Karpas-422 (cell line): ENCODE data around the gene TIAM1. TPM values are rescaled to one million over a fixed set of nuclear protein-coding genes. Genes with fewer than 3 reads are reported as not detected.

ENCODE experiments used
- DNase-seq: peaks from one replicate; pipeline ENCODE4 v3.0.0-alpha.2; 2015
- H2AFZ ChIP-seq: fragments of 200-600 bp; sonication (generic); 2 replicates; pipeline ENCODE4 v1.6.1; 2014; ENCODE audit warnings: antibody characterized with exemption, low read length, mixed read lengths
- H3K27ac ChIP-seq: fragments of 200-600 bp; sonication (generic); 2 replicates; pipeline ENCODE4 v1.5.1; 2014; ENCODE audit warnings: mild to moderate bottlenecking, low read length, moderate library complexity
- H3K27me3 ChIP-seq: fragments of 200-600 bp; sonication (generic); 2 replicates; pipeline ENCODE4 v1.6.1; 2014; ENCODE audit warnings: low read length, mixed read lengths
- H3K36me3 ChIP-seq: fragments of 200-600 bp; sonication (generic); 2 replicates; pipeline ENCODE4 v1.6.1; 2014; ENCODE audit warnings: low read length, mixed read lengths; ENCODE audit not compliant: insufficient read depth
- H3K4me1 ChIP-seq: fragments of 200-600 bp; sonication (generic); 2 replicates; pipeline ENCODE4 v1.6.1; 2014; ENCODE audit warnings: mild to moderate bottlenecking, low read length, mixed read lengths
- H3K4me2 ChIP-seq: fragments of 200-600 bp; sonication (generic); 2 replicates; pipeline ENCODE4 v1.6.1; 2014; ENCODE audit warnings: low read length, low read depth, mild to moderate bottlenecking; ENCODE audit not compliant: poor library complexity, severe bottlenecking
- H3K4me3 ChIP-seq: fragments of 200-600 bp; sonication (generic); 2 replicates; pipeline ENCODE4 v1.5.1; 2014; ENCODE audit warnings: mild to moderate bottlenecking, antibody characterized with exemption, low read length, mixed read lengths
- H3K79me2 ChIP-seq: fragments of 200-600 bp; sonication (generic); 2 replicates; pipeline ENCODE4 v1.6.1; 2014; ENCODE audit warnings: mild to moderate bottlenecking, low read length, mixed read lengths
- H3K9ac ChIP-seq: fragments of 200-600 bp; sonication (generic); 2 replicates; pipeline ENCODE4 v1.6.0; 2014; ENCODE audit warnings: low read length
- H3K9me2 ChIP-seq: fragments of 200-600 bp; sonication (generic), shearing (Covaris generic); replicated peaks from 2 replicates; pipeline ENCODE4 v1.6.0; 2014; ENCODE audit warnings: mild to moderate bottlenecking, low read length, moderate library complexity; ENCODE audit not compliant: insufficient read depth
- H3K9me3 ChIP-seq: fragments of 300-700, 200-600 bp; sonication (generic); 2 replicates; pipeline ENCODE4 v1.6.1; 2014; ENCODE audit warnings: low read length, mixed read lengths
- H4K20me1 ChIP-seq: fragments of 200-600 bp; sonication (generic); 2 replicates; pipeline ENCODE4 v1.6.1; 2014; ENCODE audit warnings: mild to moderate bottlenecking, antibody characterized with exemption, low read length, low read depth; ENCODE audit not compliant: insufficient read depth
- total RNA-seq: library from RNA; depleted of rRNA; stranded (reverse); fragments of >200 nt; shearing (Covaris generic); gene quantifications from 2 replicates; pipeline ENCODE4 v1.2.3, GENCODE V29; 2014; ENCODE audit warnings: low replicate concordance

Gene TIAM1
- total RNA-seq, 1 experiment from 2014 or later = 0.63 TPM

DNA sequence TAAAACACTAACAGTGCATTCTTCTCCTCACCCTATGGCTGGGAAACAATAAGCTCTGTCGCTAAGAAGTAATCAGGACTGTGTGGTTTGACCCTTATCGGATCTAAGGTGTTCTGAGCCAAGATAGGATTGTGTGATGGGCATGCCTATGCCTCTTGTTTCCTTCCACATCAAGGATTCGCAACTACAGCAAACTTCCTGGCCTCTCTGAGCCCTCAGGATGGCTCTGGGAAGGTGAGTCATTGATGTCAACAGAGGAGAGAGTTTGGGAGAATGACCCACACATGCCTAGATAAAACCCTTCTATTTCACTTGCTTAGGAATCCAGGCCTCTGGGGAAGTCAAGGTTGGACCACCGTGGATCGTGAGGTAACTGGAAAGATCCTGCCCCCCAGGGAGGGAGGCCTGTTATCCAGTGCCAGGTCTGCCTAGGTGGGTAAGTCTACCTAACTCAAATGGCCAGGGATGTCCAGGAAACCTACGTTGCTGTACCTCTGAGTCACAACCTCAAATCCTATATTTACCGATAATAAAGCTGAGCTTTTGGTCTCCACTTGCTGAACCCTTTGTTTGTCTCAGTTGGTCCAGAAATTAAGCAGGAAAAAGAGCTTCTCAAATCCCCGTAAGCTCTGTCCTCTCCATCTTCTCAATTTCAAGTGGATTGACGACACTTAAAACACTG is 27.4 kb downstream of the TIAM1 start:
- no peak for DNase-seq
- H3K9me3 ChIP-seq = no peaks in the 10 kb centered on the region
- H3K9me2 ChIP-seq = no peaks in the 10 kb centered on the region
- H3K4me1 ChIP-seq = no peaks in the 10 kb centered on the region
- H3K27me3 ChIP-seq = no peaks in the 10 kb centered on the region
- no peaks in the 10 kb centered on the region for H4K20me1 ChIP-seq
- no peak overlapping the region for H3K27ac ChIP-seq
- H3K4me3 ChIP-seq = no peak overlapping the region
- H3K79me2 ChIP-seq = no peaks in the 10 kb centered on the region
- no peak overlapping the region for H3K4me2 ChIP-seq
- H3K36me3 ChIP-seq = no peaks in the 10 kb centered on the region
- H3K9ac ChIP-seq = no peak overlapping the region
- H2AFZ ChIP-seq = no peak overlapping the region

- Histone ChIP-seq H3K9me3 (no peaks in the 10 kb centered on the region), H3K27ac (no peak overlapping the region), H3K4me2 (no peak overlapping the region), H4K20me1 (no peaks in the 10 kb centered on the region), H3K9me2 (no peaks in the 10 kb centered on the region), H3K4me1 (no peaks in the 10 kb centered on the region), H3K27me3 (no peaks in the 10 kb centered on the region), H2AFZ (no peak overlapping the region), H3K36me3 (no peaks in the 10 kb centered on the region), H3K4me3 (no peak overlapping the region), H3K9ac (no peak overlapping the region), H3K79me2 (no peaks in the 10 kb centered on the region)
- DNase-seq = no peak
Observed at GRCh38 chr21:31316072-31316471, 28.0 kb downstream of the TIAM1 start.

DNA sequence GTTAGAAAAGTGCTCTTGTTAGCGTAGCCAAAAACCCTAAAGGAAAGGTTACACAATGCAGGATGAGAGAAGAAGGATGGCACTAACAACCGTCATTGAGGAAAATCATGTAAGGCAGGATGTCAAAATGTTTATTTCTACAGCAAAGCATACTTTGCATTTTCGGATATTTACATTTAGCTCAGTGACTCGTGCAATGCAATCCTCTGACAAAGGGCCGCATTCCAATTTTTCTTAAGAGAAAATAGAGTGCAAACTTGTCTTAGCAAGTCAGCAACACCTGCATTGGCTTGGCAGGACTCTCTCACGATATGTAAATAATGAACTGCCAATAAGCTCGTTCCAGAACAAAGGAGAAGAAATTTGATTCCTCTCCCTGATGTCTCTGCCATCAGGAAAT is 33.3 kb downstream of the TIAM1 start:
- Histone ChIP-seq H3K4me2 (no peak overlapping the region), H3K4me3 (no peak overlapping the region), H3K9me3 (no peaks in the 10 kb centered on the region), H3K79me2 (no peaks in the 10 kb centered on the region), H3K9me2 (no peaks in the 10 kb centered on the region), H3K9ac (no peak overlapping the region), H3K27ac (no peak overlapping the region), H4K20me1 (no peaks in the 10 kb centered on the region), H3K36me3 (no peaks in the 10 kb centered on the region), H2AFZ (no peak overlapping the region), H3K4me1 (no peaks in the 10 kb centered on the region), H3K27me3 (no peaks in the 10 kb centered on the region)
- DNase-seq = no peak

- H3K9me3 ChIP-seq = no peaks in the 10 kb centered on the region
Observed at GRCh38 chr21:31308584-31308983, 35.5 kb downstream of the TIAM1 start.

DNA sequence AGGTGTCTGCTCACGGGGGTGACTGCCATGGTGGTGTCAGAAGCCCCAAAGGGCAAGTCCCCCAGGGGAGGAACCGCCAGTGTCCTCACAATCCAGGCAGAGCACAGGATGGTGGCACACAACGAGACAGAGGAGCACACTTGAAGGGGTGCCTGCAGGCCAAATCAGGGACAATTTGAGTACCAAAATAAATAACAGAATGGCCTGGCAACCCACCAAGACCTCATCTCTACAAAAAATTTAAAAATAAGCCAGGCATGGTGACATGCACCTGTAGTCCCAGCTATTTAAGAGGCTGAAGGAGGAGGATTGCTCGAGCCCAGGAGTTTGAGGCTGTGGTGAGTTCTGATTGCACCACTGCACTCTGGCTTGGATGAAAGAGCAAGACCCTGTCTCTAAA is 38.2 kb downstream of the TIAM1 start:
- H4K20me1 ChIP-seq = 0 out of 2 replicates have a peak, but pooled peaks cover 8% of the 10 kb centered on the region
- no peaks in the 10 kb centered on the region for H3K9me2 ChIP-seq
- DNase-seq = no peak
- no peak overlapping the region for H3K9ac ChIP-seq
- H3K4me1 ChIP-seq = no peaks in the 10 kb centered on the region
- no peaks in the 10 kb centered on the region for H3K79me2 ChIP-seq
- H3K27me3 ChIP-seq = no peaks in the 10 kb centered on the region
- H3K9me3 ChIP-seq = no peaks in the 10 kb centered on the region
- no peak overlapping the region for H3K4me3 ChIP-seq
- no peak overlapping the region for H3K4me2 ChIP-seq
- H3K27ac ChIP-seq = no peak overlapping the region
- no peaks in the 10 kb centered on the region for H3K36me3 ChIP-seq
- H2AFZ ChIP-seq = no peak overlapping the region

More at GRCh38 chr21:31308584-31308983, 35.5 kb downstream of the TIAM1 start:
- Histone ChIP-seq H3K79me2 (no peaks in the 10 kb centered on the region), H3K27me3 (no peaks in the 10 kb centered on the region), H3K9ac (no peak overlapping the region), H3K4me1 (no peaks in the 10 kb centered on the region), H4K20me1 (no peaks in the 10 kb centered on the region), H3K9me2 (no peaks in the 10 kb centered on the region), H3K36me3 (no peaks in the 10 kb centered on the region), H3K4me2 (no peak overlapping the region), H2AFZ (no peak overlapping the region), H3K4me3 (no peak overlapping the region), H3K27ac (no peak overlapping the region)
- DNase-seq = no peak

DNA sequence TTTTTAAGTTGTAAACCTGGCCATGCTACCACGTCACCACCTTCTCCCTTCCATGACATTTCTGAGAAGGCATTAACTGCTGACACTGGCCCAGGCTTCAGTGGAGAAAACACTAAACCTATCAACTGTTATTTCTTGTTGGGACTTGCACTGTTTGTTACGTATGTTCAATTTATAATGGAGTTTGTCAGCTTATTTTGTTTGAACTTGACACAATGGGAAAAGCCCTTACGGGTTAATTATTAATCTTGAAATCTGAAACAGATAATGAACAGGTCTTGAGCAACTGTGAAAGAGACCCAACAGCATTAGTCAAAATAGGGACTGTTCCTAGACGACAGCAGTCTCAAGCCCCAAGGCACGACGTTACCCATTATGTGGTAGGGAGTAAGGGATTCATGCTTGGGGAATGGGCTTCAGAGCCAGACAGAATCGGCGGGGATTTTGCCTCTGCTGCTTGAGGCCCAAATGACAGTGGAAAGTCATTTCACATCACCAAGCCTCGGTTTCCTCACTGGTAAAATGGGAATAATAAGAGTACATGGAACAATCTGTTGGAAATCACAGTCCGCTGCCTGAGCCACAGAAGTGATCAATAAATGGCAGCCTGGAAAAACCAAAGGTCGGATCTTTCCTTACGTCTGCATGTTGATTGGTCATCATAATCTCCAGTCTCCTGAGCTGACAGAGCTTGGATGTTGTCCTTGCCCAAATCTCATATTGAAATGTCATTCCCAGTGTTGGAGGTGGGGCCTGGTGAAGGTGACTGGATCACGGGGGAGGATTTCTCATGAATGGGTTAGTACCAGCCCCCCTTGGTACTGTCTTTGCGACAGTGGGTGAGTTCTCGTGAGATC is 44.5 kb downstream of the TIAM1 start:
- DNase-seq = no peak
- Histone ChIP-seq H3K9ac (no peak overlapping the region), H3K27ac (no peak overlapping the region), H3K4me1 (no peaks in the 10 kb centered on the region), H3K4me3 (no peak overlapping the region), H4K20me1 (0 out of 2 replicates have a peak, but pooled peaks cover 8% of the 10 kb centered on the region), H3K9me2 (no peaks in the 10 kb centered on the region), H3K4me2 (no peak overlapping the region), H3K27me3 (no peaks in the 10 kb centered on the region), H3K36me3 (no peaks in the 10 kb centered on the region), H3K9me3 (no peaks in the 10 kb centered on the region), H3K79me2 (no peaks in the 10 kb centered on the region), H2AFZ (no peak overlapping the region)

DNA sequence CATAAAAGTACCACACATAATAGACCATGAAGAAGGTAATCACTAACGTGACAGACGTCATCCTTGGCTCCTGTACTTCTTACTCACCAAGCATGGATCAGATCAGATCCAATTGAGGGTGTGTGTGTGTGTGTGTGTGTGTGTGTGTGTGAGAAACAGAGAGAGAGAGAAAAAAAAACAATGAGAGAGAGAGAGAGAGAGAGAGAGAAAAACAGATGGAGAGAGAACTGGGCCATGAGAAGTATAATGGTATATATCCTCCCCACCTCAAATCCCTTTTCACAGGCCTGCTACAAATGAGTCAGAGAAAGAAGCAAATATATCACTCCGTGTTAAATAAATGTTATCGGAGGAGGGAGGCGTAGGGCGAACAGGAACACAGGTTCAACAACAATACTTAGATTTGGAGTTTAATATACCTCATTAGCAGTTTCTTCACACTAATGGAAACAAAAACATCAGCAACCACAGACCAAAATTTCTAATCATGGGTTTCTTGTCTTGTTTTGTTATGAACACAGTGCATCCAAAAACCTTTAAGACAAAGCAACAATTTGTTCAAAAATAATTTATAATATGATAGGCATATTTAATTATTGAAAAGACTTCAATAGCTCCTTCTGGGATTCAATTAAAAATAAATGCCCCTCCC is 45.3 kb downstream of the TIAM1 start:
- Histone ChIP-seq H3K9ac (no peak overlapping the region), H3K27me3 (no peaks in the 10 kb centered on the region), H2AFZ (no peak overlapping the region), H3K27ac (no peak overlapping the region), H3K4me3 (no peak overlapping the region), H3K79me2 (no peaks in the 10 kb centered on the region), H3K4me2 (no peak overlapping the region), H3K9me2 (no peaks in the 10 kb centered on the region), H3K36me3 (no peaks in the 10 kb centered on the region), H3K9me3 (no peaks in the 10 kb centered on the region), H3K4me1 (no peaks in the 10 kb centered on the region), H4K20me1 (0 out of 2 replicates have a peak, but pooled peaks cover 8% of the 10 kb centered on the region)
- DNase-seq = no peak

GRCh38 chr21:31297806-31298205 is 46.3 kb downstream of the TIAM1 start:
- Histone ChIP-seq H3K27me3 (no peaks in the 10 kb centered on the region), H3K27ac (no peak overlapping the region), H4K20me1 (0 out of 2 replicates have a peak, but pooled peaks cover 3% of the 10 kb centered on the region), H2AFZ (no peak overlapping the region), H3K9me2 (no peaks in the 10 kb centered on the region), H3K9ac (no peak overlapping the region), H3K36me3 (no peaks in the 10 kb centered on the region), H3K4me3 (no peak overlapping the region), H3K9me3 (no peaks in the 10 kb centered on the region), H3K4me2 (no peak overlapping the region), H3K4me1 (no peaks in the 10 kb centered on the region), H3K79me2 (no peaks in the 10 kb centered on the region)
- DNase-seq = no peak
